Panc1 (cell line): ENCODE measurements around the gene TMEM86A. TPM values are rescaled to one million over a fixed set of nuclear protein-coding genes. Genes with fewer than 3 reads are reported as not detected.

Experiments used
- ATAC-seq: fragments of 200-7000 bp; cut with Tn5 transposase; 2 replicates; pipeline ENCODE4 v1.9.1; 2020; ENCODE audit warnings: mild to moderate bottlenecking, moderate library complexity
- BruUV-seq: library from RNA; stranded (reverse); fragments of 400-500 nt; replicated peaks from 2 replicates; lab custom pipeline; 2021; lab: Mats Ljungman, UMichigan
- CTCF ChIA-PET: fragments of 300-600 bp; sonication (Branson Sonifier 250); formaldehyde crosslinking; loops from one replicate; lab custom pipeline; 2022; ENCODE audit warnings: antibody characterized with exemption; lab: Charles Lee
- POLR2A ChIA-PET: fragments of 300-600 bp; sonication (Branson Sonifier 250); formaldehyde crosslinking; loops from one replicate; lab custom pipeline; 2022; ENCODE audit warnings: antibody characterized with exemption; lab: Charles Lee
- DNase-seq: peaks from one replicate; pipeline ENCODE4 v3.0.0-alpha.2; 2010; ENCODE audit warnings: low read depth, low spot score
- H3K27ac ChIP-seq: 2 replicates; pipeline ENCODE4 v1.5.1; 2011; ENCODE audit warnings: mild to moderate bottlenecking, low read length, inconsistent platforms
- H3K27me3 ChIP-seq: fragments of 200-500 bp; sonication (Bioruptor generic); 2 replicates; pipeline ENCODE4 v1.6.0; 2014; ENCODE audit warnings: low read length, inconsistent platforms; ENCODE audit not compliant: control insufficient read depth, insufficient read depth
- H3K36me3 ChIP-seq: fragments of 200-500 bp; sonication (Bioruptor generic); 2 replicates; pipeline ENCODE4 v1.5.1; 2014; ENCODE audit warnings: inconsistent platforms, mild to moderate bottlenecking, low read length, moderate library complexity; ENCODE audit not compliant: control insufficient read depth, insufficient read depth
- H3K4me1 ChIP-seq: 2 replicates; pipeline ENCODE4 v1.5.1; 2011; ENCODE audit warnings: inconsistent platforms, mild to moderate bottlenecking, low read length, moderate library complexity; ENCODE audit not compliant: control insufficient read depth, insufficient read depth
- H3K4me3 ChIP-seq, 2 experiments: 2 replicates each; pipeline ENCODE4 v1.5.1; 2011 to 2012; ENCODE audit warnings: low read depth in 2 of 2, low read length in 2 of 2, mild to moderate bottlenecking in 2 of 2, inconsistent platforms in 1 of 2, moderate library complexity in 1 of 2
- H3K9me3 ChIP-seq: fragments of 200-500 bp; sonication (Bioruptor generic); 2 replicates; pipeline ENCODE4 v1.5.1; 2014; ENCODE audit warnings: low read depth, mild to moderate bottlenecking, inconsistent platforms, low read length, moderate library complexity; ENCODE audit not compliant: control insufficient read depth, insufficient read depth
- POLR2AphosphoS5 ChIP-seq: IDR thresholded peaks from 2 replicates; pipeline ENCODE4 v1.6.1; 2012; ENCODE audit warnings: mild to moderate bottlenecking, low read depth, low read length, moderate library complexity
- SIN3A ChIP-seq: IDR thresholded peaks from 2 replicates; pipeline ENCODE4 v1.6.1; 2012; ENCODE audit warnings: low read depth, mild to moderate bottlenecking, low read length, moderate library complexity, borderline replicate concordance; ENCODE audit not compliant: insufficient read depth
- TCF7L2 ChIP-seq: IDR thresholded peaks from 2 replicates; pipeline ENCODE4 v1.6.1; 2011; ENCODE audit warnings: mild to moderate bottlenecking, low read depth, low read length, inconsistent platforms
- in situ Hi-C: cut with HindIII; loops from 2 replicates; pipeline ENCODE4 v1.10.0; 2016; ENCODE audit warnings: low sequenced_read_pairs, low pct_unique_long_range_greater_than_20kb
- intact Hi-C: fragments of 100-400 bp; cut with micrococcal nuclease; formaldehyde crosslinking; loops from one replicate; pipeline ENCODE4 v1.10.0; 2022; ENCODE audit not compliant: unreplicated experiment
- total RNA-seq: library from RNA; stranded (reverse); gene quantifications from one replicate; pipeline ENCODE4 v1.2.1, GENCODE V29; 2021; ENCODE audit not compliant: unreplicated experiment
- TF ChIP-seq, protein P1 (sequence below): fragments of 450-650 bp; IDR thresholded peaks from 2 replicates; pipeline ENCODE4 v1.5.1; 2017; ENCODE audit warnings: mild to moderate bottlenecking
- TF ChIP-seq, protein P2 (sequence below), 2 experiments: IDR thresholded peaks; 2 replicates each; pipeline ENCODE4 v1.6.1; 2011 to 2012; ENCODE audit warnings: low read depth in 2 of 2, control low read depth in 1 of 2, low read length in 1 of 2, mild to moderate bottlenecking in 1 of 2, moderate library complexity in 1 of 2; ENCODE audit not compliant: insufficient read depth in 1 of 2

The TMEM86A gene
- total RNA-seq, 1 experiment from 2014 or later = 0.31 TPM

- peaks cover 5% of the 10 kb centered on the region; the same call in 1 of the 2 replicates for H3K27me3 ChIP-seq
- H3K27ac ChIP-seq = no peak overlapping the region
- no peak for DNase-seq
- no TSS peak for BruUV-seq
- H3K36me3 ChIP-seq = no peaks in the 10 kb centered on the region
- CTCF ChIA-PET = no interaction called here
- no peak for ATAC-seq
- TF ChIP-seq SIN3A = no peak
- TF ChIP-seq TCF7L2 = no peak
- TF ChIP-seq, protein P1, sequence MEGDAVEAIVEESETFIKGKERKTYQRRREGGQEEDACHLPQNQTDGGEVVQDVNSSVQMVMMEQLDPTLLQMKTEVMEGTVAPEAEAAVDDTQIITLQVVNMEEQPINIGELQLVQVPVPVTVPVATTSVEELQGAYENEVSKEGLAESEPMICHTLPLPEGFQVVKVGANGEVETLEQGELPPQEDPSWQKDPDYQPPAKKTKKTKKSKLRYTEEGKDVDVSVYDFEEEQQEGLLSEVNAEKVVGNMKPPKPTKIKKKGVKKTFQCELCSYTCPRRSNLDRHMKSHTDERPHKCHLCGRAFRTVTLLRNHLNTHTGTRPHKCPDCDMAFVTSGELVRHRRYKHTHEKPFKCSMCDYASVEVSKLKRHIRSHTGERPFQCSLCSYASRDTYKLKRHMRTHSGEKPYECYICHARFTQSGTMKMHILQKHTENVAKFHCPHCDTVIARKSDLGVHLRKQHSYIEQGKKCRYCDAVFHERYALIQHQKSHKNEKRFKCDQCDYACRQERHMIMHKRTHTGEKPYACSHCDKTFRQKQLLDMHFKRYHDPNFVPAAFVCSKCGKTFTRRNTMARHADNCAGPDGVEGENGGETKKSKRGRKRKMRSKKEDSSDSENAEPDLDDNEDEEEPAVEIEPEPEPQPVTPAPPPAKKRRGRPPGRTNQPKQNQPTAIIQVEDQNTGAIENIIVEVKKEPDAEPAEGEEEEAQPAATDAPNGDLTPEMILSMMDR = no peak
- TF ChIP-seq POLR2AphosphoS5 = no peak
- TF ChIP-seq, protein P2, sequence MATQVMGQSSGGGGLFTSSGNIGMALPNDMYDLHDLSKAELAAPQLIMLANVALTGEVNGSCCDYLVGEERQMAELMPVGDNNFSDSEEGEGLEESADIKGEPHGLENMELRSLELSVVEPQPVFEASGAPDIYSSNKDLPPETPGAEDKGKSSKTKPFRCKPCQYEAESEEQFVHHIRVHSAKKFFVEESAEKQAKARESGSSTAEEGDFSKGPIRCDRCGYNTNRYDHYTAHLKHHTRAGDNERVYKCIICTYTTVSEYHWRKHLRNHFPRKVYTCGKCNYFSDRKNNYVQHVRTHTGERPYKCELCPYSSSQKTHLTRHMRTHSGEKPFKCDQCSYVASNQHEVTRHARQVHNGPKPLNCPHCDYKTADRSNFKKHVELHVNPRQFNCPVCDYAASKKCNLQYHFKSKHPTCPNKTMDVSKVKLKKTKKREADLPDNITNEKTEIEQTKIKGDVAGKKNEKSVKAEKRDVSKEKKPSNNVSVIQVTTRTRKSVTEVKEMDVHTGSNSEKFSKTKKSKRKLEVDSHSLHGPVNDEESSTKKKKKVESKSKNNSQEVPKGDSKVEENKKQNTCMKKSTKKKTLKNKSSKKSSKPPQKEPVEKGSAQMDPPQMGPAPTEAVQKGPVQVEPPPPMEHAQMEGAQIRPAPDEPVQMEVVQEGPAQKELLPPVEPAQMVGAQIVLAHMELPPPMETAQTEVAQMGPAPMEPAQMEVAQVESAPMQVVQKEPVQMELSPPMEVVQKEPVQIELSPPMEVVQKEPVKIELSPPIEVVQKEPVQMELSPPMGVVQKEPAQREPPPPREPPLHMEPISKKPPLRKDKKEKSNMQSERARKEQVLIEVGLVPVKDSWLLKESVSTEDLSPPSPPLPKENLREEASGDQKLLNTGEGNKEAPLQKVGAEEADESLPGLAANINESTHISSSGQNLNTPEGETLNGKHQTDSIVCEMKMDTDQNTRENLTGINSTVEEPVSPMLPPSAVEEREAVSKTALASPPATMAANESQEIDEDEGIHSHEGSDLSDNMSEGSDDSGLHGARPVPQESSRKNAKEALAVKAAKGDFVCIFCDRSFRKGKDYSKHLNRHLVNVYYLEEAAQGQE (IDR thresholded peaks at IDR 0.05; ENCODE audit: insufficient read depth in 1 of 2, low read depth in 2 of 2, low read length in 1 of 2) = no peak
- POLR2A ChIA-PET = no interaction called here
- intact Hi-C loops = no loop called here
- H3K9me3 ChIP-seq = no peaks in the 10 kb centered on the region
- H3K4me1 ChIP-seq = no peaks in the 10 kb centered on the region; the same call in 1 of the 2 replicates
- in situ Hi-C loops = no loop called here
- H3K4me3 ChIP-seq = no peak overlapping the region
Observed at GRCh38 chr11:18692941-18693760, 5.4 kb upstream of the TMEM86A start.

DNA sequence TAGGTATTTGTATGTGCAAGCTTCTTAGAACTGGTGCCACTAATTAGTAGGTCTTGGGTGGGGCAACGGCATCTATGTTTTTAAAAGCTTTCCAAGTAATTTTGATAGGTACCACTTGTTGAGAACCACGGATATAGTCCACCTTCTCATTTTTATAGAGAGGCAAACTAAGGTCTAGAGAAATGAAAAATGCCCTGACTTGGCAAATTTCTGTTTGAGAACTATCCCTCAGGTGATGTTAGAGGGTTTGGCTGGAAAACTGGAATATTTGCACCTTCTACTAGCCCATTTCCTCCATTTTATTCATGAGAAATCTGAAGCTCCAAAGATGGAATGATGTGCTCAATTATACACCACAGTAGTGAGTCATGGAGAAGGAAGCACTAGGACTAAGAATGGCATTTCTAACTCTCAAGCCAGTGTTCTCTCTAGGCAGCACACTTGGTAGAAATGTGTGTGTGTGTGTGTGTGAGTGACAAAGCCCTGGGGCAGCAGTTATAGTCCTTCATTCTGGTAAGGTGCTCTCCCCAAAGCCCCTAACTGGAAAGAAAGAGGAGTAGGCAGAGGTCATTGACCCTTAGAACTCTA lies 1.8 kb upstream of the TMEM86A start:
- Histone ChIP-seq H3K36me3 (no peaks in the 10 kb centered on the region), H3K4me3 (no peak overlapping the region), H3K9me3 (no peaks in the 10 kb centered on the region), H3K27ac (no peak overlapping the region), H3K27me3 (peaks cover 8% of the 10 kb centered on the region), H3K4me1 (no peaks in the 10 kb centered on the region; the same call in 1 of the 2 replicates)
- DNase-seq (no peak), ATAC-seq (no peak)
- POLR2A ChIA-PET = no interaction called here
- BruUV-seq = no TSS peak
- intact Hi-C loops = no loop called here
- in situ Hi-C loops = no loop called here
- CTCF ChIA-PET = no interaction called here
- TF ChIP-seq POLR2AphosphoS5 = no peak
- TF ChIP-seq, protein P1 = no peak
- TF ChIP-seq TCF7L2 = no peak
- TF ChIP-seq, protein P2 (IDR thresholded peaks at IDR 0.05; ENCODE audit: insufficient read depth in 1 of 2, low read depth in 2 of 2, low read length in 1 of 2) = no peak
- no peak for TF ChIP-seq SIN3A
